GM21723 (cell line): ENCODE data around the gene UBLCP1.
"Not testable (repeated sequence)": the region's sequence is repeated elsewhere in the genome, so short reads cannot be mapped to it uniquely, and the experiment has no call there.

ENCODE experiments used
- ATAC-seq: cut with Tn5 transposase; IDR thresholded peaks from one replicate; pipeline ENCODE4 v1.9.1; 2021; ENCODE audit warnings: mild to moderate bottlenecking, moderate library complexity; ENCODE audit not compliant: unreplicated experiment

UBLCP1 gene

GRCh38 chr5:159244890-159245289 is 18.2 kb upstream of the UBLCP1 start:
- ATAC-seq = no peak

- no peak for ATAC-seq
These were observed 13.9 kb upstream of the UBLCP1 start for GRCh38 chr5:159249158-159249557.

- ATAC-seq = no peak
These were observed 10.9 kb upstream of the UBLCP1 start for GRCh38 chr5:159252195-159252594.

GRCh38 chr5:159257007-159257406 is 6.1 kb upstream of the UBLCP1 start:
- ATAC-seq = no peak

GRCh38 chr5:159257629-159258283 is 5.3 kb upstream of the UBLCP1 start:
- ATAC-seq = no peak

- ATAC-seq = no peak
These were observed 4.7 kb upstream of the UBLCP1 start for GRCh38 chr5:159258361-159258760.

- not testable (repeated sequence) for ATAC-seq
These were observed 2.9 kb upstream of the UBLCP1 start for GRCh38 chr5:159260212-159260611.

- ATAC-seq = peak; percentile 13
These were observed 625 bp upstream of the UBLCP1 start for GRCh38 chr5:159262472-159262858.

- ATAC-seq = peak; percentile 26
These were observed 447 bp downstream of the UBLCP1 start for GRCh38 chr5:159263569-159263905.

GRCh38 chr5:159266764-159267163 is 3.7 kb downstream of the UBLCP1 start:
- ATAC-seq = not testable (repeated sequence)

- no peak for ATAC-seq
These were observed 6.6 kb downstream of the UBLCP1 start for GRCh38 chr5:159269723-159270122.

- ATAC-seq = no peak
These were observed 10.8 kb downstream of the UBLCP1 start for GRCh38 chr5:159273923-159274322.

- ATAC-seq = no peak
These were observed 11.6 kb downstream of the UBLCP1 start for GRCh38 chr5:159274676-159275075.

GRCh38 chr5:159286420-159287035 is 23.4 kb downstream of the UBLCP1 start:
- no peak for ATAC-seq

GRCh38 chr5:159290741-159291140 is 27.7 kb downstream of the UBLCP1 start:
- ATAC-seq = no peak

GRCh38 chr5:159294921-159295320 is 31.8 kb downstream of the UBLCP1 start:
- no peak for ATAC-seq

GRCh38 chr5:159297300-159297699 is 34.2 kb downstream of the UBLCP1 start:
- not testable (repeated sequence) for ATAC-seq

GRCh38 chr5:159301466-159301865 is 38.4 kb downstream of the UBLCP1 start:
- no peak for ATAC-seq

- ATAC-seq = not testable (repeated sequence)
These were observed 39.1 kb downstream of the UBLCP1 start for GRCh38 chr5:159301929-159302860.

- no peak for ATAC-seq
These were observed 40.2 kb downstream of the UBLCP1 start for GRCh38 chr5:159303286-159303685.

GRCh38 chr5:159304961-159305595 is 42.0 kb downstream of the UBLCP1 start:
- no peak for ATAC-seq
